Muscle of arm (tissue), 12 donors: Measurements from ENCODE around the gene ELAVL4. TPM values are rescaled to one million over a fixed set of nuclear protein-coding genes. Genes with fewer than 3 reads are reported as not detected.

ENCODE experiments used
- DNase-seq: peaks from one replicate; pipeline ENCODE4 v3.0.0-alpha.2; 2013
- polyA plus RNA-seq, 12 donors: library from polyadenylated mRNA; unstranded; fragments of 120-200 nt; gene quantifications; one replicate each; pipeline ENCODE4 v1.2.1, GENCODE V29; 2013; ENCODE audit not compliant: insufficient read length in 12 of 12

Gene ELAVL4
- polyA plus RNA-seq, 12 donors: 0.05 to 29.8 (median 0.33) TPM; not detected in 3

GRCh38 chr1:50251702-50252101 lies 143.0 kb downstream of the ELAVL4 start:
- no peak for DNase-seq

GRCh38 chr1:50252196-50252595 lies 143.5 kb downstream of the ELAVL4 start:
- DNase-seq: no peak

Other genes starting within 250 kb of the ELAVL4 start
- under 1 TPM in 10 of 12 donors, not detected in 2; 0.12 to 0.72 (median 0.21) TPM for gene AGBL4, start 85.0 kb upstream of the ELAVL4 start, polyA plus RNA-seq